Upper lobe of left lung (tissue), 4 donors: ENCODE measurements around the gene RHBG.

Experiments
- CTCF ChIP-seq, 6 experiments: fragments of 450-650 bp in 4 of 6; fragments of 200-600 bp in 2 of 6; sonication (generic) in 2 of 6; IDR thresholded peaks; one replicate each; pipeline ENCODE4 v1.5.1; 2016 to 2019; ENCODE audit warnings: antibody characterized with exemption in 6 of 6
- POLR2AphosphoS5 ChIP-seq, 2 donors: sonication (generic); formaldehyde crosslinking; IDR thresholded peaks; one replicate each; pipeline ENCODE4 v1.5.1; 2017; ENCODE audit warnings: antibody characterized with exemption in 2 of 2

DNA sequence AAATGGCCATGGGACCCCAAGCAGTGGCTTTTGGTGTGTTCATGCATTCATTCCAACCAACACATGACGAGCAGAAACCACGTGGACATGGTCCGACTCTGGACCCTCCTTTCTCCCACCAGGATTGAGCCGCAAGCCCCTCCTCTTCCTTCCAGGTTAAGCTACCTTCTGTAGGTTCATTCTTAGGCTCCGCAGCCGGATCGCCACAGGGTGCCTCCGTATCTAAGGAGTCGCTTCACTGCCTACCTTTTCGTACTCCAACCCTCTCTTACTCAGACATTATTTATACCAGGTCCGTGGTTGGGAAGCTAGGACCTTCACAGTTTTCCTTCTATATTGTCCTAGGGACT lies 63.6 kb downstream of the RHBG start:
- TF ChIP-seq CTCF (IDR thresholded peaks at IDR 0.05) (no peak), POLR2AphosphoS5 (IDR thresholded peaks at IDR 0.05) (no peak)
